ENCODE measurements around the gene DPY19L1. TPM values are rescaled to one million over a fixed set of nuclear protein-coding genes. Genes with fewer than 3 reads are reported as not detected.
"Not testable (repeated sequence)": the region's sequence is repeated elsewhere in the genome, so short reads cannot be mapped to it uniquely, and the experiment has no call there.

DPY19L1 gene
- polyA plus RNA-seq, 10 donors, result 18.4 to 36.9 (median 21.5) TPM

- DNase-seq, result no peak
These were observed 41.5 kb downstream of the DPY19L1 start for GRCh38 chr7:34995757-34996156.

GRCh38 chr7:34991938-34992840 lies 45.1 kb downstream of the DPY19L1 start:
- DNase-seq, result no peak

DNA sequence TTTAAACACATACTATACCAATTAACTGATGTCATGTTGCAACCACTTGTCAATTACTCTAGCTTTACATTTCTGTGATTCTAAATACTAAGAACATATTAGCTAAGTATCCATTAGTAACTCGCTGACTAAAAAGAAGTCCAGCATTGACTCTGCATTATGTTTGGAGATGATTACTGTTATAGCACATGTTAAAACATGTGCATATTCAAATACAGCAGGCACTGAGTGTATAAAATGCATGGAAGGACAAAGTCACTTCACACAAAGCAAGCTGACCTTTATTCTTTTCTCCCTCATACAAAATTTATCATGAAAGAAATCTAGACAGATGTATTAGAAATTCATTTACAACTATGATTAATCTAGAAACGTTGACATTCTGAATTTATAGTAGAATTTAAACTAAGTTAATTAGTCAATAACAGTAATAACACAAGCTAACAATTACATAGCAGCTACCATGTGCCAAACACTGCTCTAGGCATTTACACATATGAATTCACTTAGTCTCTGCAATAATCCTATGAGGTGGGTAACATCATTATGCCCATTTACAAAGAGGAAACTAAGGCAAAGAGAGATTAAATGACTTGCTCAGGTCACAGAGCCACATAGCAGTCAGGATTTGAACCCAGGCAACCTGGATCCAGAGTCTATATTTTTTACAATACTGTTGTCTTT lies 48.7 kb downstream of the DPY19L1 start:
- not testable (repeated sequence) for DNase-seq

DNA sequence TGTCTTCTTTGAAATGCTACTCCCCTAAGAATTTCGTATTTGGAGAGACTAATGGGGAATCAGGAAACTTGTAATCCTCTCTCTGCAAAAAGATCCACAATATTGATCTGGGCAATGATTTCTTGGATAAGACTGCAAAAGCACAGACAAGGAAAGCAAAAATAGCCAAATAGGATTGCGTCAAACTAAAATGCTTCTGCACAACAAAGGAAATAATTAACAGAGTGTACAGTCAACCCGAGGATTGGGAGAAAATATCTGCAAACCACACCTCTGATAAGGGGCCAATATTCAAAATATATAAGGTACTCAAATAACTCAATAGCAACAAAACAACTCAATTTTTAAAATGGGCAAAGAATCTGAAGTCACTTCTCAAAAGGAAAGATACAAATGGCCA lies 52.1 kb downstream of the DPY19L1 start:
- not testable (repeated sequence) for DNase-seq

- not testable (repeated sequence) for DNase-seq
These were observed 53.1 kb downstream of the DPY19L1 start for GRCh38 chr7:34984140-34984539.

GRCh38 chr7:34982371-34983019 lies 54.8 kb downstream of the DPY19L1 start:
- no peak for DNase-seq

GRCh38 chr7:34979124-34979523 lies 58.2 kb downstream of the DPY19L1 start:
- DNase-seq, result not testable (repeated sequence)

- no peak for DNase-seq
These were observed 63.9 kb downstream of the DPY19L1 start for GRCh38 chr7:34973400-34973760.

- DNase-seq, result not testable (repeated sequence)
These were observed 64.4 kb downstream of the DPY19L1 start for GRCh38 chr7:34972739-34973399.

- not testable (repeated sequence) for DNase-seq
These were observed 69.5 kb downstream of the DPY19L1 start for GRCh38 chr7:34967818-34968217.

GRCh38 chr7:34966504-34966903 lies 70.8 kb downstream of the DPY19L1 start:
- not testable (repeated sequence) for DNase-seq

DNA sequence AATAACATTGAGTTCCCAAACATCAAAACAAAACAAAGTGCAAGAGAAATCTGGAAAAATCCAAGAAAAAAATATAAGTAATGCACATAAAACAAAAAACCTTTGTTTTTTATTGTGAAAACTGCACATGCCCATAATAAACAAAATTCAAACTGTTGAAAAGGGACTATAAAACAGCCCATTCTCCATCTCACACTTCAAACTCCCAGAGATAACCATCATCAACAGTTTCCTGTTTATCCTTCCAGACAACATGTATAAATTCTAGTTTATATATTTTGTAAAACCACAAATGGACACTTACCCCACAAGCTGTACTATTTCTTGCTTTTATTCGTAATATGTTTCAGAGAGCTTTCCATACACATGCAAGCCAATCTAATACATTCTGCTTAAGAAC lies 79.3 kb downstream of the DPY19L1 start:
- no peak for DNase-seq

DNA sequence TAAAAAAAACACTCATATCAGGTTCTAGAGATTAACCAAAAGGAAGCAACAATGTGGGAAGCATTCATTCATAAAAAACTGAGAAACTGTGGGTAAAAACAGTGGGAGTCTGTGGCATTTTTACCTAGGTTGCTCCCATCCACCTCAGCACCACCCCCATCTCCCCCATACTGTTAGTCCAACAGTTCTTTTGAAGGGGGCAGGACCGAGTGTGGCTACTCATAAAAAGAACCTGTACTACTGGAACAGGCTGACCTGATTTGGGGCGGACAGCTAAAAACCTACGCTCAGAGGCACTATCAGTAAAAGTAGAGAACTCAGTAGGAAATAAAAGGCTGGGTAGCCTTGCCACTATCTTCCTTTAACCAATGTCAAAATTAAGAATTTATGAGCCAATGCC lies 84.5 kb downstream of the DPY19L1 start:
- no peak for DNase-seq

GRCh38 chr7:34949361-34949760 lies 87.9 kb downstream of the DPY19L1 start:
- DNase-seq, result peak in 1 of 3 donors; percentile 7

DNA sequence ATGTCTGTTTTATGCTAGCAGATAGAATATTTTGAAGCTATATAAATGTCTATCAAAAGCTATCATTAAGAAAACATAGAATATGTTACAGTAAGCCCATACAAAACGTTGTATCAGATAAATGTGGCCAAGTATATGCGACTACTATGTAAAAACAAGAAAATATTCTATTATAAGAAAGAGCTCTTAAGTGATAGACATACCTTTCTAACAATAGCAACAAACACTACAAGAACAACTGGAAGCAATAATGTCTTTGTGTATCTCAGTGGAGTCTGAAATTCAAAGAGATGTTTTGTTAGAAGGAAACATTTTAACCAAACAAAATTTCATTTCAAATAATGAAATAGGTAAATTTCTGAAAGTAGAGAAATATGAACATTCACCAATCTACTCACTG lies 89.9 kb downstream of the DPY19L1 start:
- not testable (repeated sequence) for DNase-seq

DNA sequence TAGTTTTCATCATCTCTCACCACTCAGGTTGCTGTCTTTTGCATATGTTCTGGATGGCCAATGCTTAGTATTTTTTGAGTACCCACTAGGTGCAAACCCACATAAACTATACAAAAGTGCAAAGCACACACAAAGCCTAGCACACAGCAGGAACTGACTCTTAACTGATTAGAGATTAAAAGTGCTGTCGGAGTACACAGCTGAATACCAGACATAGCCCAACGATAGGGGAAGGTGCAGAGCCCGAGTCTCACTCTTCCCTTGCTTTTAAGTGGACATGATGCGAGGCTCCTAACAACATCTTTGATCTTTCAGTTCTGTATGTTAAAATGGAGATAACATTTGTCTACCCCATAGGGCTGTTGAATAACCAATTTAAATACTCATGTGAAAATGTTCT lies 90.8 kb downstream of the DPY19L1 start:
- no peak for DNase-seq

DNA sequence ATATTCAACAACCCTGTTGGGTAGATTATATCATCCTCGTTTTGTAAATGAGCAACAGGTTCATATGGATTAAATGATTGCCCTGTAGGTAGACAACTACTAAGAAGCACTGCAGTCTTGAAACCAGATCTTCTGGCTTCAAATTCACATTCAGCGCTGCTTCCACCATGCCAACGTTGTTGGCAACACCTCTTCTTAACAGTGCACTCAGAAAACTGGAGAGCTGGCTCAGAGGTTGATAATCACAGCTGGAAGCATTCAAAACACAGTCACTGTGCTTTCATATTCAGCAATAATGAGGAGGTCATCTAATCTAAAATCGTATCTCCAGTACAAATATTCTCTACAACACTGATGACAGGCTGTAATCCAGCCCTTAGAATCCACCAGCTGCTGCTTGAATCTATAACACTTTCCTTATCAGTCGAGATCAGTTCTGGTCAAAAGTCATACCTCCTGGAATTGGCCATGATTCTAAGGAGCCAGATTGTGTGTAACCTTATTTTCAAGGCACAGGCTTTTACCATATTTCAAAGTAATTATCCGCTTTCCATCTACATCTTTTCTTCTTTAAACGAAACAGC lies 91.3 kb downstream of the DPY19L1 start:
- DNase-seq, result not testable (repeated sequence)

DNA sequence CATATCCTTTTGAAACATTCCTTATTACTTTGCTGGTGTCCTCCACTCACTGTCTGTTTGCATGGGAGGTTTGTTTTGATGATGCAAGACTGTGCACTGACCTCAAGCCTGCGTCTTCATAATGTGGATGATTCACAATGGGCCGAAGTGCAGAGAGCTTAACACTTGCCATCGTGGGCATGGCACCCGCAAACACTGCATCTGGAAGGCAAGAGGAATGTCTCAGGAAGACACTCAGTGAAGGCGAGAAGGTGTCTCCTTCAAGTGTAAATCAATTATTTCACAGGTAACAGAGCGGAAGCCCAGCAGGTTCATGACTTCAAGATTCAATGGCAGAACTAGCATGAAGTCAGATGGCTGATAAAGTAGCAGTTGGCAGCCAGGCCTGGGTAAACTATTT lies 98.1 kb downstream of the DPY19L1 start:
- DNase-seq, result no peak

DNA sequence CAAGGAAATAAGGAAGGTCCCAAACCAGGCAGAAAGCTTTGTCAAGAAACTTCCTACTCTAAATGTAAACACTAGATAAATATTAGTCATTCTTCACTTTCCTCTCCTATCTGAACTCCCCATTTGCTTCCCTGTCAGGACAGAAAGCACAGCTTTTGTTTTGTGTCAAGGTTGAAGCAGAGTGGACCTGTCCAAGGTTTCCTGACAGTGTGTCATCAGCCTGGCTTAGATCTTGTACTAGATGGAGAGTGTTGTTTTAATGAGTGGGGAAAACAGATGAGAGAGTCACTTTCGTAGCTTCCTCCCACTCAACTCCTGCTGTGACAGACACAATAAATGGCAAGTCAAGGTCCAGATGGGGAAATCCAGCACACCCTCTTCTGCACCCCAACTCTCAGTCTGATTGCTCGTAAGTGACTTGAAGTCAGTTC lies 101.5 kb downstream of the DPY19L1 start:
- not testable (repeated sequence) for DNase-seq

- DNase-seq, result no peak
These were observed 105.5 kb downstream of the DPY19L1 start for GRCh38 chr7:34931739-34932138.

DNA sequence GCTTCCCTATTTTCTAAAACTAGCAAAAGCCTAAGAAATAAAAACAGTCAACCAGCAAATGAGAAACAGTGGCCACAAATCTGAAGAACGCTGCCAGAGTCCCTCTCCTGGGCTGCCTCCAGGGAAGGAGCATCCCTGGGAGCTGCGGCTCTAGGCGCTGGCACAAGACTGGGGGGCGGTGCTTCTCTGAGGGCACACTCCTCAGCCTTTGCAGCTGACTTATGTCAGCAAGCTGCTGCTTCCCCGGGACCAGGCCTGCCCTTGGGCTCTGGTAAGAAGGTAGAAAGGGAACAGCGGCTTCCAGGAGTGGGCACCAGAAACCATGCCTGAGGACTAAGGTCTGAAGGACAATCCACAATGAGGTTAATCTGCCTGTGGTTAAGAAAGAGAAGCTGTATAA lies 107.5 kb downstream of the DPY19L1 start:
- not testable (repeated sequence) for DNase-seq

GRCh38 chr7:34928560-34928959 lies 108.7 kb downstream of the DPY19L1 start:
- DNase-seq, result no peak

Data from muscle of back (tissue), 11 donors.